Measurements from ENCODE around the gene DMAC2L. TPM values are rescaled to one million over a fixed set of nuclear protein-coding genes. Genes with fewer than 3 reads are reported as not detected.

DMAC2L gene
- total and polyA plus RNA-seq, 10 of the 15 experiments (the other 5 are each of a cell fraction or from before 2014, with no cell fraction given) = 9.5 to 76.3 (median 28.2) TPM

GRCh38 chr14:50288146-50288545 is 24.0 kb upstream of the DMAC2L start (continued):
- TF ChIP-seq EGR1 (IDR thresholded peaks at IDR 0.05; ENCODE audit: borderline replicate concordance in 1 of 2, low read depth in 2 of 2, low read length in 2 of 2) = no peak

- RAD21 ChIA-PET (ENCODE audit: unreplicated experiment) = no interaction called here
- POLR2A ChIA-PET = interaction anchor here (0.6 kb wide), 2 partner anchors 449 to 613 kb away, joined by 3 read pairs; no protein-coding TSS in a partner anchor
- Histone ChIP-seq H3K36me3 (ENCODE audit: control insufficient read depth in 2 of 2, insufficient read depth in 2 of 2, low read length in 1 of 2) (peaks cover 0 to 1% of the 10 kb centered on the region in 2 experiments; a peak in 2 of 4 replicates), H4K20me1 (ENCODE audit: control insufficient read depth, insufficient read depth) (no peaks in the 10 kb centered on the region), H3K9me3 (replicated peaks; ENCODE audit: control insufficient read depth, insufficient read depth, low read length) (no peaks in the 10 kb centered on the region), H3K4me3 (no peak overlapping the region), H3K4me2 (ENCODE audit: control insufficient read depth, insufficient read depth) (no peak overlapping the region), H3K4me1 (ENCODE audit: control insufficient read depth, insufficient read depth, low read length) (no peaks in the 10 kb centered on the region), H3K27ac (ENCODE audit: control insufficient read depth, insufficient read depth) (no peak overlapping the region), H2AFZ (ENCODE audit: control insufficient read depth, low read depth, low read length) (no peak overlapping the region), H3K79me2 (ENCODE audit: control insufficient read depth, insufficient read depth, low read length) (no peaks in the 10 kb centered on the region), H3K9ac (ENCODE audit: control insufficient read depth, insufficient read depth, low read length) (no peak overlapping the region), H3K27me3 (replicated peaks in 1 of 2; ENCODE audit: control insufficient read depth in 2 of 2, insufficient read depth in 2 of 2, low read length in 1 of 2) (no peaks in the 10 kb centered on the region)
- intact Hi-C loops (cut with micrococcal nuclease; ENCODE audit: unreplicated experiment) = no loop called here
- no peak for ATAC-seq
- FAIRE-seq = no peak
- TF ChIP-seq MEF2A (IDR thresholded peaks at IDR 0.05; ENCODE audit: insufficient read depth, low read depth, low read length) = no peak
- no peak for TF ChIP-seq POLR2A (IDR thresholded peaks at IDR 0.05; ENCODE audit: low read depth, low read length)
- TF ChIP-seq CHD1 (IDR thresholded peaks at IDR 0.05; ENCODE audit: low read depth, low read length) = no peak
- in situ Hi-C loops (cut with MboI) = no loop called here
- no TSS peak for BruUV-seq (replicated peaks)
- DNase-seq (ENCODE audit: low read depth, low spot score) = no peak
- CTCF ChIA-PET = no interaction called here
- 88% methylated on average over 5 of the region's 5 CpGs for WGBS (ENCODE audit: insufficient coverage, insufficient replicate concordance, low lambda C conversion rate, missing lambda C conversion rate)
- SMC1A ChIA-PET (ENCODE audit: uncharacterized antibody, unreplicated experiment) = interaction anchor here (0.9 kb wide), 1 partner anchor 83 kb away, joined by 3 read pairs; no protein-coding TSS in a partner anchor
These were observed 21.8 kb upstream of the DMAC2L start for GRCh38 chr14:50290306-50290705.

- Histone ChIP-seq H3K36me3 (ENCODE audit: control insufficient read depth in 2 of 2, insufficient read depth in 2 of 2, low read length in 1 of 2) (peaks cover 0 to 2% of the 10 kb centered on the region in 2 experiments; a peak in 1 of 4 replicates), H3K9ac (ENCODE audit: control insufficient read depth, insufficient read depth, low read length) (no peak overlapping the region), H3K4me3 (no peak overlapping the region), H3K27me3 (replicated peaks in 1 of 2; ENCODE audit: control insufficient read depth in 2 of 2, insufficient read depth in 2 of 2, low read length in 1 of 2) (no peaks in the 10 kb centered on the region), H3K4me1 (ENCODE audit: control insufficient read depth, insufficient read depth, low read length) (no peaks in the 10 kb centered on the region), H4K20me1 (ENCODE audit: control insufficient read depth, insufficient read depth) (no peaks in the 10 kb centered on the region), H3K79me2 (ENCODE audit: control insufficient read depth, insufficient read depth, low read length) (no peaks in the 10 kb centered on the region; the same call in 1 of the 2 replicates), H3K4me2 (ENCODE audit: control insufficient read depth, insufficient read depth) (no peak overlapping the region), H2AFZ (ENCODE audit: control insufficient read depth, low read depth, low read length) (no peak overlapping the region), H3K9me3 (replicated peaks; ENCODE audit: control insufficient read depth, insufficient read depth, low read length) (no peaks in the 10 kb centered on the region), H3K27ac (ENCODE audit: control insufficient read depth, insufficient read depth) (no peak overlapping the region)
- 95% methylated on average over 2 of the region's 2 CpGs for WGBS (ENCODE audit: insufficient coverage, insufficient replicate concordance, low lambda C conversion rate, missing lambda C conversion rate)
- intact Hi-C loops (cut with micrococcal nuclease; ENCODE audit: unreplicated experiment) (no loop called here), in situ Hi-C loops (cut with MboI) (no loop called here)
- ChIA-PET SMC1A (ENCODE audit: uncharacterized antibody, unreplicated experiment) (no interaction called here), POLR2A (no interaction called here), RAD21 (ENCODE audit: unreplicated experiment) (no interaction called here), CTCF (no interaction called here)
- no peak for ATAC-seq
- BruUV-seq (replicated peaks) = no TSS peak
- TF ChIP-seq SPI1 (IDR thresholded peaks at IDR 0.05; ENCODE audit: borderline replicate concordance, insufficient read depth, low read depth, low read length) (no peak), BHLHE40 (IDR thresholded peaks at IDR 0.05; ENCODE audit: borderline replicate concordance in 1 of 2, low read depth in 2 of 2, low read length in 1 of 2) (no peak), YY1 (IDR thresholded peaks at IDR 0.05; ENCODE audit: low read depth, low read length) (no peak), TARDBP (IDR thresholded peaks at IDR 0.05; ENCODE audit: borderline replicate concordance) (no peak), NBN (IDR thresholded peaks at IDR 0.05) (no peak), KDM1A (IDR thresholded peaks at IDR 0.05; ENCODE audit: borderline replicate concordance) (no peak), RAD51 (IDR thresholded peaks at IDR 0.05) (no peak)
- no peak for FAIRE-seq
- DNase-seq (ENCODE audit: low read depth, low spot score) = no peak
These were observed 12.5 kb upstream of the DMAC2L start for GRCh38 chr14:50299585-50299984.
